Activated CD8-positive, alpha-beta memory T cell treated with anti-CD3 and anti-CD28 coated beads for 36 hours (primary cell): ENCODE results near the gene PPIB. TPM values are rescaled to one million over a fixed set of nuclear protein-coding genes. Genes with fewer than 3 reads are reported as not detected.
"Not testable (repeated sequence)": the region's sequence is repeated elsewhere in the genome, so short reads cannot be mapped to it uniquely, and the experiment has no call there.

Source experiments
- CTCF ChIA-PET: fragments of 350-600 bp; sonication (Branson Sonifier 250); formaldehyde crosslinking; loops from one replicate; lab custom pipeline; 2021; ENCODE audit warnings: antibody characterized with exemption; lab: Charles Lee
- POLR2A ChIA-PET: fragments of 350-600 bp; sonication (Branson Sonifier 250); formaldehyde crosslinking; loops from one replicate; lab custom pipeline; 2021; ENCODE audit warnings: antibody characterized with exemption; lab: Charles Lee
- total RNA-seq, 2 experiments: library from RNA; stranded (reverse); gene quantifications; one replicate each; pipeline ENCODE4 v1.2.3, GENCODE V29; 2021

Gene PPIB
- total RNA-seq, 2 experiments from 2014 or later = 393 to 402 TPM

GRCh38 chr15:64125978-64126377, 36.8 kb downstream of the PPIB start:
- ChIA-PET CTCF (interaction anchor here (0.6 kb wide), 1 partner anchor 1087 kb away, joined by 3 read pairs; no protein-coding TSS in a partner anchor), POLR2A (no interaction called here)

GRCh38 chr15:64122936-64123351, 39.9 kb downstream of the PPIB start:
- POLR2A ChIA-PET = no interaction called here

GRCh38 chr15:64122444-64122843, 40.4 kb downstream of the PPIB start:
- ChIA-PET CTCF (interaction anchor here (1.7 kb wide), 1 partner anchor 31 kb away, joined by 8 read pairs; no protein-coding TSS in a partner anchor), POLR2A (no interaction called here)

More at GRCh38 chr15:64122936-64123351, 39.9 kb downstream of the PPIB start:
- CTCF ChIA-PET = interaction anchor here (1.7 kb wide), 1 partner anchor 30 kb away, joined by 8 read pairs; no protein-coding TSS in a partner anchor

GRCh38 chr15:64121614-64122013, 41.2 kb downstream of the PPIB start:
- CTCF ChIA-PET = interaction anchor here (1.7 kb wide), 1 partner anchor 32 kb away, joined by 8 read pairs; no protein-coding TSS in a partner anchor
- POLR2A ChIA-PET = no interaction called here

- POLR2A ChIA-PET, CTCF ChIA-PET: not testable (repeated sequence)
Observed at GRCh38 chr15:64120322-64120721, 42.5 kb downstream of the PPIB start.

- POLR2A ChIA-PET = no interaction called here
- CTCF ChIA-PET = no interaction called here
Observed at GRCh38 chr15:64117759-64118487, 44.9 kb downstream of the PPIB start.

- POLR2A ChIA-PET = interaction anchor here (0.5 to 1.4 kb wide), 2 partner anchors 19 to 779 kb away, joined by 3 to 5 read pairs; partner anchors contain the start of gene CIAO2A
- CTCF ChIA-PET = no interaction called here
Observed at GRCh38 chr15:64112904-64113303, 49.9 kb downstream of the PPIB start.

GRCh38 chr15:64112073-64112772, 50.6 kb downstream of the PPIB start:
- ChIA-PET CTCF (interaction anchor here (0.8 kb wide), 1 partner anchor 50 kb away, joined by 3 read pairs; the partner anchor contains the start of gene PPIB), POLR2A (interaction anchor here (1.4 kb wide), 1 partner anchor 19 kb away, joined by 5 read pairs; the partner anchor contains the start of gene CIAO2A)

GRCh38 chr15:64111679-64112050, 51.2 kb downstream of the PPIB start:
- POLR2A ChIA-PET = no interaction called here

GRCh38 chr15:64110950-64111678, 51.7 kb downstream of the PPIB start:
- ChIA-PET CTCF (interaction anchor here (0.6 to 0.8 kb wide), 3 partner anchors 9 to 177 kb away, joined by 3 to 4 read pairs (median 3); partner anchors contain the start of gene PPIB), POLR2A (no interaction called here)

More at GRCh38 chr15:64111679-64112050, 51.2 kb downstream of the PPIB start:
- CTCF ChIA-PET = interaction anchor here (0.8 kb wide), 1 partner anchor 51 kb away, joined by 3 read pairs; the partner anchor contains the start of gene PPIB

GRCh38 chr15:64110108-64110701, 52.6 kb downstream of the PPIB start:
- CTCF ChIA-PET = interaction anchor here (0.6 kb wide), 1 partner anchor 176 kb away, joined by 3 read pairs; no protein-coding TSS in a partner anchor
- POLR2A ChIA-PET = not testable (repeated sequence)

- POLR2A ChIA-PET = no interaction called here
Observed at GRCh38 chr15:64107337-64107736, 55.5 kb downstream of the PPIB start.

More at GRCh38 chr15:64107337-64107736, 55.5 kb downstream of the PPIB start:
- CTCF ChIA-PET = no interaction called here

Other genes with a start within 250 kb of the PPIB start
- gene DAPK2, start 116.5 kb downstream of the PPIB start, total RNA-seq = 1 to 10 TPM; 2.6 to 3.3 TPM
- 10 to 100 TPM; 78.1 to 78.8 TPM for gene CIAO2A, start 69.2 kb downstream of the PPIB start, total RNA-seq
- 10 to 100 TPM; 86.6 to 91.1 TPM for gene SNX1, start 67.0 kb downstream of the PPIB start, total RNA-seq
- under 1 TPM; 0.42 to 0.76 TPM for gene SNX22, start 11.3 kb downstream of the PPIB start, total RNA-seq
- gene CSNK1G1, start 193.2 kb upstream of the PPIB start, total RNA-seq = 10 to 100 TPM; 21.3 to 21.6 TPM
- 10 to 100 TPM; 93.0 to 99.1 TPM for gene PCLAF, start 218.4 kb upstream of the PPIB start, total RNA-seq
- gene TRIP4, start 224.8 kb upstream of the PPIB start, total RNA-seq = 10 to 100 TPM; 19.0 to 20.5 TPM